ENCODE data around the gene WAPL. TPM values are rescaled to one million over a fixed set of nuclear protein-coding genes. Genes with fewer than 3 reads are reported as not detected.

WAPL gene
- total RNA-seq, 1 donor from 2014 or later = 28.6 TPM

DNA sequence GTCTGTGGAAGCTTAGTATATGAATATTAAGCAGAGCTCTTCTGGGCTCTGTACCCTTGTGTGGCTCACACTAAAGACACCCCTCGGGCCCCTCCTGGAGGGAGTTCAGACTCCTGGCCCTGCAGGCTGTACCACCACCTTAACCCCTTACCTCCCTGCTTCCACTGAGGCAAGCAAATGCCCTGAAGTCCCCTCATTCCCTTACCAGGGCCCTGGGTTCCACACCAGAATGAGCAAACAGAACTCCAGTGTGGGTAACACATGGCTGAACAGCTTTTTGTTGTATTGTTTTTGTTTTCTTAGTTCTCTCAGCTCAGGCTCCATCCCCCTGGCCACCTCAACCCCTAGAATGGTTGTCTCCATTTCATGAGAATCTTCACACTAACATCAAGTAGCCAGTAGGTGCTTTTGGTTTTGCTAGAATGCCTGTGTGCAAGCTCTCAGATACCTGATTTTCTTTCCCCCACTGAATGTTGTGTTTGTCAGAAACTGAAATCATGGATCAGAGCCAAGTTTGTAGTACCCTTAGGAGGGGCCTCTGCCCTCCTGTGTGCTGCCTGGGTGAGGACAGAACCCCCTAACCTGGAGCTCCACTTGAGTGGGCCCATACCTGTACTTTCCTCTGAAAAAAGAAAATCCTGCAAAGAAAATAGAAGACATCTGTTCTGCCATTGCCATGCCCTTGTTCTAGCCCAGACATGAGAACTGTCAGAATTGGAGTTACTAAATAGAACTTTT, 2.8 kb upstream of the WAPL start:
- DNase-seq (ENCODE audit: low spot score) = no peak

DNA sequence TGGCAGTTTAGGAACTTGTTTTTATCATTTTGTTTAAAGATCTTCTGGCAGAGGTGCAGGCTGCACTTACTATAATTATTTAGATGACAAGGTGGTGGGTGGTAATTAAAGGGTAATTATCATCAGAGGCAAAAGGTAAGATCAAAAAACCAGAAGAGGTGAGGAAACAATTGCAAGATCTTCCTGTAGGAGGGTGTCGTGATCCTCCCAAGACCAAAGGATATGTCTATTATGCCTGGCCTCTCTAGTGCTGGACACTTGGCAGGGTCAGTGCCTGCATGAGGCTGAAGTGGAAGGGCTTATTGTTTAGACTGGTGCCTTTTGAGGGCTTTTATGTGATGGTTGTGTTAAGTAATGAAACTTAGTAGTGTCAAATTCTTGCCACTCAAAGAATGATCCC, 1.8 kb upstream of the WAPL start:
- DNase-seq (ENCODE audit: low spot score) = no peak

DNA sequence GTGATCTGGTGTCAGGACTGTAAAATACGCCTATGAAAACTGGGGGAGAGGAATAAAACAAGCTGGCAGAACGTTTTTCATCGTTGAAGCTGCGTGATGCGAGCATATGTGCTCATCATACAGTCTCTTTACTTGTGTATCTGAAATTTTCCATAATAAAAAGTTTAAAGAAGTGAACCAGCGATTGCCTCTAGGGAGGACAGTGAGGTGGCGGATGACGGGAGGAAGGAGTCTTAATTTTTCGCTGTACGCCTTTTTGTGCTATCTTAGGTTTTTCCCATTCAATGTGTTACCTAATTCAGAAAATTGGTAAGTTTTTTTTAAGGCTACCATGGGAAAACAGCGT, 891 bp upstream of the WAPL start:
- no peak for DNase-seq (ENCODE audit: low spot score)

DNA sequence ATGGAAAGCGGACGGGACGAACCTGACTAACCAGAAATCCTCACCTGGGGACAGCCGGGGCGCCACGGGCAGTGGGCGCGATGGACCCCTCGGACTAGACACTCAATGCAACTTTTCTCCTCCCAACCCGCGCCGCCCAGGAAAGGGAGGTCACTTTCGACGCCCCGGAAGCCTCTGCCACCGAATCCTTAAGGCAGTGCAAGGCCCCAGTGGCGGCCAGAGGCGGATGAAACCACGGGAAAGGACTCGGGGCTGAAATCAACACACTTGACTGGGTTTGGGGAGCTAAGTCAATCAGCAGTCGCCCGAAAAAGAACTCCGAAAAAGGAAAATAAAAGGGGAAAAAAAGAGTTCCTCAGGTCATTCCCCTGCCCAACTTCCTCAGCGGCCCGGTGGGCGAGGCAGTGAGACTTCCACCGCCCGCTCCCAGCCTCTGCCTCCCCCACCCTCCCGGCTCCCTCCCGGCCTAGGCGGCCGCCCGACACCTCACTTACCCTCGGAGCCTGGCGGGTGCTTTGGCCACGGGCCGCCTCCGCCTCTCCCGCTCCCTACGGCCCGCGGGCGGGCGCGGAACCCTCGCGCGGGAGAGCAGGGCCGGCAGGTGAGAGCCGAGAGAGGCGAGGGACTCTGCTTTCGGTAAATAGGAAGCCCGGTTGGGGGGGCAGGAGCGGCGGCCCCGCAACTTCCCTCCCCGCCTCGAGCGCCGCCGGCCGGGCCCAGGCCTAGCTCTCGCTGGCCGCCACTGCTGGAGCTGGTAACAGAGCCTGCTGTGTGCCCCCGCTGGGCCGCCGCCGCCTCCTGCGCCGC, 518 bp downstream of the WAPL start:
- peak; percentile 32 for DNase-seq (ENCODE audit: low spot score)

DNA sequence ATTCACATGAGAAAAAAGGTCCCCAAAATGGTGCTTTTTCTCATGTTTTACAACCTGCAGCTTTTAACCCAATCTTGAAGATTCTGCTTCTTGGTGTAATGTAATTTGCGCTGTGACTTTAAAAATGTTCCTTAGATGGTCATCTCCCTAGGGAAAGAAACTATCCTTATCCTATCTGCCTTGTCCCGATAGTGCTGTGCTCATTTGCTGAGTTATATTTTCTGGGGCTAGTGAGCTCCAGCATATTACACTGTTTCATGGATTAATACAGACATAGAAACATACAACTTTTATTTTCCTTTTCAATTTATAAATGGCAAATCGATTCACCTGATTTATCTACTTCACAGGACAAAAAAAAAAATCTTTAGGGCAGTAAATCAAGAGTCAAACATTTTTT, 2.8 kb downstream of the WAPL start:
- no peak for DNase-seq (ENCODE audit: low spot score)

DNA sequence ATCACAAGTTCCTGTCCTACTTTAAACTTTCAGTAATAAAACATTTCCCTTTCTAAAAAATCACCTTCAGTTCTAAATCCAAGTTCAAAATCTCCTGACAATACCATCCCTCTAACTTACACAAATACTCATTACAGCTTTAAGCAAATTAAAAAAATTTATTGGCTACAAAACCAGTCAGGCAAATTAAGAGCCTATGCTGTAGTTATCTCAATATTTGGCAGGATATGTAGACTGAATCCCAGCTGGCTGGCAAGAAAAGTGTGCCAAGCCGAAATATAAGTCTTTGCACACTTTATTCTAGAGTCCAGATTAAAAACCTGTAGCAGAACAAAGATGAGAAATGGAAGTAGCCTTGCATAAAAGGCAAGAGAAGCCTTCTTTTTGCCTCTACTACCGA, 9.5 kb downstream of the WAPL start:
- no peak for DNase-seq (ENCODE audit: low spot score)

DNA sequence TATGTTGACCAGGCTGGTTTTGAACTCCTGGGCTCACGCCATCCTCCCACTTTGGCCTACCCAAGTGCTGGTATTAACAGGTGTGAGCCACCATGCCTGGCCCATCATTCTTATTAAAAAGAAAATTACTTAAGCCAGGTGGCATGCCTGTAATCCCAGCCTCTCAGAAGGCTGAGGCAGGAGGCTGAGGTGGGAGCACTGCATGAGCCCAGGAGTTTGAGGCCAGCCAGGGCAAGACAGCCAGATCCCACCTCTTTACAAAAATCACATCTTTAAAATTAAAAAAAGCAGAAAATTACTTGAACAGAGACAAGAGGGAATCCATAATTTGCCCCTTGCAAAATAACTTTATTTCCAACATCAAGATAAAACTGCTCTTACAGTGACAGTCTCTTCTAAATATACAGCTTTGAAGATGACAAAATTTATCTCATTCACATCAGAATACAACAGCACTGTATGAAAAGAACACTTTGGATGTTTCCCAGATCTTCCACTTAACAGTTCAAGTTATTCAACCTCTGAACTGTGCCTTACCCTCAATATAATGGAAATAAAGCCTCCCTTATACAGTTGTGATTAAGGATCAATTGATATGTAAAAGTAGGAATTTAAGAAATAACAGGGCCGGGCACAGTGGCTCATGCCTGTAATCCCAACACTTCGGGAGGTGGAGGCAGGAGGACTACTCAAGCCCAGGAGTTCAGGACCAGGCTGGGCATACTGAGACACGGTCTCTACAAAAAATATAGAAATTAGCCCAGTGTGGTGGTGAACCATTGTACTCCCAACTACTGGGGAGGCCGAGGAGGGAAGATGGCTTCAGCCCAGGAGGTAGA, 10.3 kb downstream of the WAPL start:
- DNase-seq (ENCODE audit: low spot score) = no peak

DNA sequence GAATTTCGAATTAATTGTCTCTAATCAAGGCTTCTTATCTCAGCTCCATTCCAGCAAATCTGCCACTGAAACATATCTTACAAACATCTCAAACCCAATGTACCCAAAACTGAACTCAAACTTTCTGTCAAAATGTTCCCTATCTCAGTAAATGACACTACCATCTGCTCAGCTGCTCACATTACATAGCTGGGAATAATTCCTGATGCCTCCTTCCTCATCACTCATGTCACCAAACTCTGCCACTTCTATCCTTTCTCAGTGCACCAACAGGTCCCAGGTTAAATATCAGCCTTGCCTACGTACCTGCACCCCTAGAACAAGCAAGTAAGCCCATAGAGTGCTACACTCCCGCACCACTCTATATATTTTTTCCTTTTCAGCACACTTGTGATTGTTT, 12.4 kb downstream of the WAPL start:
- no peak for DNase-seq (ENCODE audit: low spot score)

DNA sequence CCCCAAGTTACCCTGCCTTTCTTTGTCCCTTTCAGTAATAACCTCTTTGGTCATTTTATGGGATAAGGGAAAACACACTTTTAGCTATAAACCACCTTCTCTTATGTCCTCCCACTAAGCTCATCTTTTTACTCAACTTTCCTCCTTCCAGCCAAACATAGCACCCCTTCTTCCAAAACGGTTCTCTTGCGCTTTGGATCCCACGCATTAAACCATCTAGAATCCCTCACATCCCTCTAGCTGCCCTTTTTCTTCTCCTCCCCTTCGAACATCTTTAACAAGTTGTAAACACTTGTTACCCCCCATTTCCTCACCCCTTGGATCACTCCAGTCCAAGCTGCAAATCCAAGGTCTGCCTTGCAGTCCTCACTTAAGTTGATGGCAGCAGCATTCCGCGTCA, 13.4 kb downstream of the WAPL start:
- DNase-seq (ENCODE audit: low spot score) = no peak

DNA sequence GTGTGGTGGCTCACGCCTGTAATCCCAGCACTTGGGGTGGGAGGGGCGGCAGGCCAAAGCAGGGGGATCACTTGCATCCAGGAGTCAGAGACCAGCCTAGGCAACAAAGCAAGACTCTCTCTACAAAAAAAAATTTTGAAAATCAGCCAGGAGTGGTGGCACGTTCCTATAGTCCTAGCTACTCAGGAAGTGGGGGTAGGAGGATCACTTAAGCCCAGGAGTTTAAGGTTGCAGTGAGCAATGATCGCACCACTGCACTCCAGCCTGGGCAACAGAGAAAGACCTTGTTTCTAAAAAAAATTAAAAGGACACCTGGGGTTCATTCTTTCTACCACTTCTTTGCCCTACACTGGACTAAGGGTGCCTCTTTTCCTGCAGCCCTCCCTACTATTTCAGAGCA, 15.1 kb downstream of the WAPL start:
- DNase-seq (ENCODE audit: low spot score) = no peak

DNA sequence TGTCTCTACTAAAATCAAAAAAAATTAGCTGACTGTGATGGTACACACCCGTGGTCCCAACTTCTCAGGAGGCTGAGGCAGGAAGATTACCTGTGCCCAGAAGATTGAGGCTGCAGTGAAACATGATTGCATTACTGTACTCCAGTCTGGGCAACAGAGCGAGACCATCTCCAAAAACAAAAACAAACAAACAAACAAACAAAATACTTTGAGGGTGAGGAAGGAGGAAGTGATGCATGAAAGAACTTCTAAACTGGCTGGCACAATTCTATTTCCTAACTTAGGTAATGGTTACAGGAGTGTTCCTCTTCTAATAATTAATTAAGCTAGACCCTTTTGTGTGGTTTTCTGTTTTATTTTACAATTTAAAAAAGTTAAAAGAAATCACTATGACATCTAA, 15.5 kb downstream of the WAPL start:
- no peak for DNase-seq (ENCODE audit: low spot score)

DNA sequence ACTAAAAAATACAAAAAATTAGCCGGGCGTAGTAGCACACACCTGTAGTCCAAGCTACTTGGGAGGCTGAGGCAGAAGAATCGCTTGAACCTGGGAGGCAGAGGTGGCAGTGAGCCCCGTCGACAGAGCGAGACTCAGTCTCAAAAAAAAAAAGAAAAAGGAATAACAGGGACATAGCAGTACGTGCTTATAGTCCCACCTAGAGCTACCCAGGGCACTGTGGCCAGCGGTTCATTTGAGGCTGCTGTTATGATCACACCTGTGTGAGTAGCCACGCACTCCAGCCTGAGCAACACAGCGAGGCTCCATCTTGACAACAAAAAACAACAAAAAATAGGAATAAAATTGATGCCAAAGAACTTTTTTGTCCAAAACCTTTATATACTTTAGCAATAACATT, 17.1 kb downstream of the WAPL start:
- no peak for DNase-seq (ENCODE audit: low spot score)

DNA sequence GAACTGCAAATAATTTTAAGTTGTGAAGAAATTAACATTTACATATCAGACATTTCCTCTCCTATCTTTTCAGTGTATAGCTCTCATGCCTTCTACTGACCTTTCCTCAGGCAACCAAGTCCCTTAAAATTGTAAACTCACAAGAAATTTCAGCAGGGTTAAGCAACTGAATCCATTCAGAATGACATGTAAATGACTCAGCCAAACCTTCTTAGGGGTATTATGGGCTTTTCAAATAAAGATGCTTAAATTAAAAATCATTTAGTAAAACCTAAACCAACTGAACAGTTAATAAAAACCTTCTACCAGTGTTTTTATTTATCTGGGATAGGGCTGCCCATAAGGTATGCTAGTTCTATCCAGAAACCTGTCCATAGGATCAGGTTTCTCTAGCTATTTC, 20.7 kb downstream of the WAPL start:
- no peak for DNase-seq (ENCODE audit: low spot score)

DNA sequence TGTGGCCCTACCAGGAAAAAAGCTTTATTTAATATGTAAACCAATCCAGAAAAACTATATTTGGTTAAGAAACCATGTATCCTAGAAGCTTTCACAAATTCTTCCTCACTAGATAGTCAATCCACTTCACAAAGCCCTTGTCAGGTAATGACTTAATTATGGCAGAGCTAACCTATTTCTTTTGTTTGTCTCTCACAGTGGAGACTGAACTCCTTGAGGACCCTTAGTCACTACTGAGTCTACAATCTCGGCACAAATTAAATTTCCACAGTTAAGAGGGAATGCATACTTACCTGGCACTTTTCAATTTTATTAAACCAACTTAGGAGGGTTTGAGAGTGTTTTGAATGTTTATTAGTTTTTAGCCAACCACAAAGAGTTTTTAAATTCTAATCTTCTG, 23.0 kb downstream of the WAPL start:
- no peak for DNase-seq (ENCODE audit: low spot score)

DNA sequence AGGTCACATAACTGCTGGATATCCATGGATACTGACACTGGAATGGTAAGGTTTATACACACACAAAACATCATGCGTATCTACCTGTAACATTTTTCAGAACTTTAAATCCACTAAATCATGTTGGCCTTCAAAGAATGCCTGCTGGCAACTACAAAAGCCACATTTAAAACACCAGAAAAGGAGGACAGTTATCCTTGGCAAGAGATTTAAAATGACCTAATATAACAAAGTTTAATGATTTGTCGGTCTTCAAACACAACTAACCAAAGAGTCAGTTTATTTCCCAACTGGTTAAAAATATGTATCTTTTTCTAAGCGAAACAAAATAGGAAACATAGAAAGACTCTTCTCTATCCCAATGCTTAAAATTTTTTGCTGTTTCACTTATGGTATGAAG, 24.0 kb downstream of the WAPL start:
- no peak for DNase-seq (ENCODE audit: low spot score)

DNA sequence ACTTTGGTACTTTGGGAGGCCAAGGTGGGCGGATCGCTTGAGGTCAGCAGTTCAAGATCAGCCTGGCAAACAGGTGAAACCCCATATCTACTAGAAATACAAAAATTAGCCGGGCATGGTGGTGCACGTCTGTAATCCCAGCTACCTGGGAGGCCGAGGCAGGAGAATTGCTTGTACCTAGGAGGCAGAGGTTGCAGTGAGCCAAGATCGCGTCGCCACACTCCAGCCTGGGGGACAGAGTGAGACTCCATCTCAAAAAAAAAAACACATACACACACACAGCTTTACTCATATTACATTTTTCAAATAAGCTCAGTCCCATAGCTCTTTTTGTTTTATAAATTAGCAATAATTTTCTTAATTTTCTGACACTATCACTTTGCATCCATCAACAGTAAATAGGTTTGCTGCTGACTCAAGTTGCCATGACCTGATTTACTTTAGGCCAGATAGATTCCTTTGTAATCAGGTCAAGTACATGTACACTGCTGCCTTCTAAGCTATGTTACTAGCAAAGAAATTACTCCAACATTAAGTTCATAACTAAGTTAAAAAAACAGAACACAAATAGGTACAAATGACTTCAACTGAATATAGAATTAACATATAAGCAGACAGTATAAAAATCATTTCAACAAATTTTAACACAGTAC, 31.5 kb downstream of the WAPL start:
- no peak for DNase-seq (ENCODE audit: low spot score)

DNA sequence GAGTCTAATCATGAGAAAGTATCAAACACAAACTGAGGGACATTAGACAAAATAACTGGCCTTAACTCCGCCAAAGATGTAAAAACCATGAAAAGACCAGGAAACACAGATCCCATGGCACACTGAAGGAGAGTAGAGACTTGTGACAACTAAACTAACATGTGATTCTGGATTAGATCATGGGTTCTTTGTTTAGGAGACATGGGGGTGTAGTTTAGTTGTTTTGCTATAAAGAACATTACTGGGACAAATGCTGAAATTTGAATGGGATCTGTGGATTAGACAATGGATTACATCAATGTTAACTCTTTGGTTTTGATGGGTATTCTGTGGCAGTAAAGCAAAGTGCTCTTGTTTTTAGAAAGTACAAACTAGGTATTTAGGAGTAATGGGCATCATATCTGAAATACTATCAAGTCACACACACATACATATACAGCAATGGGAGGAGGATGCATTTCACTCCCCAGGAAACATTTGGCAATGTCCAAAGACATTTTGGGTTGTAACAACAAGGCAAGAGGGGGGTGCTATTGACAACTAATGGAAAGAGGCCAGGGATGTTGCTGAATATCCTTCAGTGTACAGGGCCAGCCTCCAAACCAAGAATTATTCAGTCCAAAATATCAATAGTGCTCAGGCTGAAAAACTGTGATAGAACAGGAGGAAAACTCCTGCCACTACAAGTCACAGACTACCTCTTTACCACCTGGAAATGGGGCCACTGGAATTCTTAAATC, 32.4 kb downstream of the WAPL start:
- DNase-seq (ENCODE audit: low spot score) = no peak

DNA sequence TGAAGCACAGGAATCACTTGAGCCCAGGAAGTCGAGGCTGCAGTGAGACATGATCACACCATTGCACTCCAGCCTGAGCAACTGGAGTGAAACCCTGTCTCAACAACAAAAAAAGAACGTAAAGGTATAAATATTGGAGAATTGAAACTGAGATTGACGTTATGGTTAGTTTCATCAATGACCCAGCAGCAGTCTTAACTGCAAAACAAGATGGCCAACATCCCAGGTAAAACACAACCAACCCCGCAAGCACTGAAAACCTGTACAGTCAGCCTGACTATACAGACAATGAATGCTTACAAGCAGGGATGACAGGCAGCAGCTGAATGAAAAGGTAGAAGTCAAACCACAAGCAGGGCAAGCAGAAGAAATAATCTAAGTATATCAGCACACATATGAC, 34.7 kb downstream of the WAPL start:
- no peak for DNase-seq (ENCODE audit: low spot score)

DNA sequence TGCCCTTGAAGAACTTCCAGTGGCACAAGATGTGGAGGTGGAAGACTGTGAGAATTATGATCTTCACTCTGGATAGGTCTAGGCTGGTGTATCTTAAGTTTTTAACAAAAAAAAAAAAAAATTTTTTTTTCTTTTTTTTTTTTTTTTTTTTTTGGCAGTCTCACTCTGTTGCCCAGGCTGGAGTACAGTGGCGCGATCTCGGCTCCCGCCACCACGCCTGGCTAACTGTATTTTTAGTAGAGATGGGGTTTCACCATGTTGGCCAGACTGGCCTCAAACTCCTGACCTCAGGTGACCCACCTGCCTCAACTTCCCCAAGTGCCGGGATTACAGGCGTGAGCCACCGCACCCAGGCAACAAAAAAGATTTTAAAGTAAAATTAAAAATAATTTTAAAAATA, 37.9 kb downstream of the WAPL start:
- DNase-seq (ENCODE audit: low spot score) = no peak

DNA sequence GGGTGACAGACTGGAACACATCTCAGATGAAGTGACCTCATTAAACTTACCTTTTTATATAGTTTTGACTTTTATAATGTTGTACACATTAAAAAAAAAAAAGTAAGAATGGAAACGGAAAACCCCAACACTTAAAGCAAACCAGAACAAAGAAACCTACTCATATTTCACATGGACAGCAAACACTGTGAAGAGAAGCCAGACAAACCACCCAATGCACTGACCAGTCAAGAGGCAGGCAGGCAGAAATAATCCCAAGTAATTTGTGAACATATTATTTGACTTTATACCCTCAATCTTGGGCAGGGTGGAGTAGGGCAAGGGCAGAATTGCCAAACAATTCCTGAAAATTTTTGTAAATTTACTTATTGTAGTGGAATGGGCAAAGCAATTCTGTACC, 39.8 kb downstream of the WAPL start:
- DNase-seq (ENCODE audit: low spot score) = no peak

DNA sequence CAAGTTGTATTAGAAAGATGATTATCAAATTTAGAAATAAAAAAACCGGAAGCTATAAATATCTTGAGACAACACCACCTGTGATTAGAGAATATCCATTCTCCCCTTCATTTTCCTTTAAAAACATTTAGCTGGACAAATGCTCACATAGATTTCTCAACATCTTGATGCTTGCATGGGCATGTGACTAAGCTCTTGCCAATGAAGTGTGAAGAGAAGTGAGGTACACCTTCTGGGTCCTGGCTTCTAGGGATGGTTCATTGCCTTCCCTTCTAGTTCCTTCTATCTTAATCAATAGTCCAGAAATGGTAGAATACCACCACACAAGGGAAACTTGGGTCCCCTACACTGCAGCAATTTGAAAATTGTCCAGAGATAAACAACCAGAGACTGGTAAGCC, 41.0 kb downstream of the WAPL start:
- no peak for DNase-seq (ENCODE audit: low spot score)

DNA sequence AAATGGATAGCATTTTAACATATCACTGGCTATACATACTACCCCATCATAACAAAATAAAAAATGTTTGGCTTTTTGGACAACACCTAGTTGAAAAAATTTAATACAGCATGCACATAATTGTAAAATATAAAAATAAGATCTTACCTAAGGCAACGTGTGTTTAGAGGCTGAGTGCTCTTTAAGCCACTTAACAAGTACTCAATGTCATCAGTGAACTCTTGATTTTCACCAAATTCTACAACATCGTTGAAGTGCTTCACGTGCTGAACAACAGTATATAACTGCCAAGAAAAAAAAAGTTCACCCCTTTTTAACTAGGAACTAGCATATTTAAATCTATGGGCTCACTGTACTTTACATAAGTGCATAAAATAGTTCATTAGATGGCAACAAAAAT, 49.5 kb downstream of the WAPL start:
- no peak for DNase-seq (ENCODE audit: low spot score)

Data from mucosa of gallbladder (tissue), 1 donor.